ENCODE data around the gene ZMIZ1.

ZMIZ1 gene

DNA sequence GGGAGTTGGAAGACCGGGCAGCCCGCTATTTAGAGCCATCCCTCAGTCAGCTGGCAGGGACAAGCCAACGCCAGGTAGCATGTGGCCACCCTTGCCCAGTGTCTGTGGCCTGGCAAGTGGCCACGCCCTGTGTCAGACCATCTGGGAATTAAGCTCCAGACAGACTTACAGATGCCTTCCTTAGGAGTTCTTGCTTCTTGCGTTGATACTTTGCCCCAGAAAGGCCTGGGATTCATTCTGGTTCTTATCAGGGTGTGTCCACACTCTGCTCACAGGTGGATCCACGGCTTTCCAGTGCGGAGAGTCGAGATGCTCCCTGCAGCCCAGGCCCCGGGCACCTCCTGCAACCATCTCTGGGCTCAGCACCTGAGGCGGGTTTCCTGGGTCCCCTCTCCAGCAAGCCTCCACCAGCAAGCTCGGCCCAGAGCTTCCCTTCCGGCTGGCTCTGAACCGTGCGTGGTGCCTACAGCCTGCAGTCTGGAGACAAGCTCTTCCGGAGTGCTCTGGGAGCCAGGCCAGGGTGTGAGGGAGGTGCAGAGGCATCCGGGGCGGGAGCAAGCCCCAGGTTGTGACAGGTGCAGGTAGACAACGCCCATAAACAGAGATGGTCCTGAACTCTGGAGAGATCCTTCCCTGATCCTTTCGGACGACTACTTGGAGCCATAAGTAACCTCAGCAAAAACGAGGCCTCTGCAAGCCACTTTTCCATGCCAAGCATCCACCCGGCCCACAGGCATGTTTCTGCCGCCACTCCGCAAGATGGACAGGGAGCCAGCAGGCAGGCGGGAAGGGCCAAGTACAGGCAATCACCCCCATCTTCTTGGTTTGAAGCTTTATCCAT, 246.2 kb downstream of the ZMIZ1 start:
- no peak for DNase-seq

DNA sequence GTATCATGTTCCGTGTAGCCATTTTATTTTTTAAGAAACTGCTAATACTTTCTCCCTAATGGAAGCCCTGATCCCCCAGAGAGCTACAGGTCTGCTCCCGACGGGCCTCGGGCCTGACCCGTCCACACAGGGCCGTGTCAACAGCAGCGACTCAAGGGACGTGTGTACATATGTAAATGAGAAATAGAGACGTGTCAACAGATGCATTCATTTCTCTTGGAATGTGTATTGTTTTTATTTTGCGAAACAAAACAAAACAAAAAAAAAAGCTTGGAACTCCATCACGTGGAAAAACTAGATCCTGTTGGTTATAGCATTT, 246.8 kb downstream of the ZMIZ1 start:
- no peak for DNase-seq

DNA sequence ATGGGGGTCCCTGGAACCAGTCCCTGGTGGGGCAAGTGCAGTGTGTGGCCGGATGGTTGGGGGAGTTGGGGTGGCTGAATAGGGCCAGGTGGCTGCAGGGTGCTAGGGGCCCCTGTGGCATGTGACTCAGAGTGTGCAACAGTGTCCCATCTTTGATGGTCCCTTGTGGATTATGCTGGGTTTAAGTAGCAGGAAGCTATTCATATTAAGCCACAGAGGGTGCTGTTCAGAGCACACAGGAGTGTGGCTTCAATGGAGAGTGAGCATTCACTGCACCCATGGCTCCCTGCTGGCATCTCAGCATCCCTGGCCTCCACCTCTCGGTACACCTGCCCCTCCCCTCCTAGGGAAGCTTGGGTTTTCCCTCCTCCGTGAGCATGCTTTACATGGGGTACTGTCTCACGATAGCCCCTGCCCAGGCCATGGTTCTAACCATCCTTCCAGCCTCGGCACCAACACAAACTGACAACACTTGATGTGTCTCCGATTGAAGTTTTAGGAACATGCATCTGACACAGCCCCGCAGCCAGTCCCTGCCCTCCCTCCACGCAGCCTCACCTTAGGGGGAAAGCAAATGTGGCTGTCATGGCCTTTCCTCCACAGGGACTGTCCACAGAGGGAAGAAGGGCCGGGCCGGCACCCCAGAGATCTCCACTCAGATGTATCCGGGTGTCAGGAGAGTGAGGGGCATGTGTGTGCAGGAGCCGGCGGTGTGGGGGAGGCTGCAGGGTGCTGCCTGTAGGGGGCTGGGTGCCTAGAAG, 248.1 kb downstream of the ZMIZ1 start:
- no peak for DNase-seq

DNA sequence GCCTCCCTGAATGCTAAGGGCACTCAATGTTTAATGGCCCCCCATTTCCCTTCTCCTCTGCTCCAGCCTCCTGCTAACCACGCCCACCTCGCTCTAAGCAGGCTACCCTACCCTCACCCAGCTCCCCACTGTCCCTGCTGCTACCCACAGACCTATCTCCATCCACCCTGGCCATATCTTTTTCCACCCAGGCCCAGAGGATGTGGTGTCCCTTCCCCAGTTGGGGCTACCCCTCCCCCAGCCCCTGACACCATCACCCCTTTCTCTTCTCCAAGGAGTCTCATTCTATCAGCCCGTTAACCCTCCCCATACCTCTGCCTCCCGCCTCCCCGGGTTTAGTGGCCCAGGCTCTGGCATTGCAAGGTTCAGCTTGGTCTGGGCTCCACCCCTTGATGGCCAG, 249.6 kb downstream of the ZMIZ1 start:
- DNase-seq = no peak

DNA sequence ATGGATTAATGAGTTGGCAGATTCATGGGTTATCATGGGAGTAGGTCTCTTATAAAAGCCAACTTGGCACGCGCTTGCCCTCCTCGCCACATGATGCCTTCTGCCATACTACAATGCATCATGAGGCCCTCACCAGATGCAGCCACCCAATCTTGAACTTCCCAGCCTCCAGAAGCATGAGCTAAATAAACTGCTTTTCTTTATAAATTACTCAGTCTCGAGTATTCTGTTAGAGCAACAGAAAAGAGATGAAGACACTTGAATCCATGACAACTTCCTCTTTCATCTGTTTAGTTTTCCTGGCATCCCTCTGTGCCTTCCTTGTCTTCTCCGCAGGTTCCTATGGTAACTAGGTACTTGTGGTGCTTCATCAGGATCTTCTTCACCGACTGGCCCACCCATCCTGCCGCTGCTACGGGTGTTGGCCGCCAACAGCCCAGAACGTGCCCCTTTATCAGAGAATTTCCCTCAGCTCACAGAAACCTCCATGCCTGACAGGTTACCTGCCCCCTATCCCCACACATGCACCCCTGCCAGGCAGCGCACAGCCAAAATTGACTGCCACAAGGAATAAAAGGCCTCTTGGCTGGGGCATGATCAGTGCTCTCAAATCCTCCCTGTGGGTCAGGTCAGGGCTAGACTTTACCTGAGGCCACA, 250.5 kb downstream of the ZMIZ1 start:
- no peak for DNase-seq

DNA sequence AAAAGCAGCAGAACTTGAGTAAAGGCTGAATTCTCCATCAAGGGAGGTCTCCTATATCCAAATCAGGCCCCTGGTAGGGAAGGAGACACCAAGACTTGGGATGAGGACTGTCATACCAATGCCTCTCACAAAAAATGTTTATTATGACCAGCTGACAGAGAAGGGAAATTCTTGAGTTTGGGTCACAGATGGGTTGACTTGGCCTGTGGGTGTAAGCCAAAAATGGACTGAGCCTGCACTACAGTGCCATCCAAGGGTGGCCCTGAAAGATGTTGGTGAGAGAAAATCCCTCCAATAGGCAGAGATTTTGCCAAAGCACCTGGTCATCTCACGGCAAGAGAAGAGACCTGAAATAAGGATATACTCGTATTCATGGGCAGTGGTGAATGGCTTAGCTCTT, 251.6 kb downstream of the ZMIZ1 start:
- no peak for DNase-seq

DNA sequence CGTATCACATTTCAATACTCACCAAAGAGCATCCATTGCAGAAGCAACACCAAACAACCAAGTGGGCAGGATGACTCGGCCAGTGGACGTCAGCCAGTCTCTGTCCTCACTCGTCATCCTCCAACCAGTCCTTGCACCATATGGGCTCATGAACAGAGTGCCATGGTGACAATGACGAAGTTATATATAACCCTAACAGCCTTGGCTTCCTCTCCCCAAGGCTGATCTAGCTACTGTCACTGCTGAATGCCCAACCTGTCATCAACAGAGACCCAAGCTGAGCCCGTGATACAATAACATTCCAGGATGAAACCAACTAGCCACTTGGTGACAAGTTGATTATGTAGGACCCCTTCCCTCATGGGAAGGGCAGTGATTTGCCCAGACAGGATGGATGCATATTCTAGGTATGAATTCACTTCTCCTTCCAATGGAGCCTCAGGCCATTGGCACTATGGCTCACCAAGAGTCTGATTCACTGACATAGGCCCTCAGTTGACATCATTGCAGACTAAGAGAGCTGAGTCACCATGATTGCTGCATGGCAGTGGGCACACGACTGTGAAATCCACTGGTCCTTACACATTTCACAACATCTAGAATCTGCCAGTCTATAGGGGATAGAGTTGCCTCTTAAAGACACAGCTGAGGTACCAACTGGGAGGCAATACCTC, 252.2 kb downstream of the ZMIZ1 start:
- no peak for DNase-seq

DNA sequence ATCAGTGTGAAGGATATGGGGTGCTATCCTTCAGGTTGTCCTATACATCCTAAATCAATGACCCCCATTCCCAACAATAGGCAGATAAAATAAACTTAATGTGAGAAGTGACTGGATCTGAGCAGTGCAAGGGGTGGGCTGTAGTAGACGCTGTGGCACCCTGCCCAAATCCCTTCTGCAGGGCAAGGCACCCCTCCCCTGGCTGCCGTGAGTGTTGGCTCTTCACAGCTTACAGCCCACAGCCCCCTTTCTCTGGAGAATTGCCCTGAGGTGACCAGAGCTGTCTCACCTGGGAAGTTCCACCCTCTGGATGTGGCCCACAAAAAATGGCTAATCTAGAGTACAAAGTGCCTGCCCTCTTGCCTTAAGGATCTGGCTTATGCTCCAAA, 252.7 kb downstream of the ZMIZ1 start:
- no peak for DNase-seq

DNA sequence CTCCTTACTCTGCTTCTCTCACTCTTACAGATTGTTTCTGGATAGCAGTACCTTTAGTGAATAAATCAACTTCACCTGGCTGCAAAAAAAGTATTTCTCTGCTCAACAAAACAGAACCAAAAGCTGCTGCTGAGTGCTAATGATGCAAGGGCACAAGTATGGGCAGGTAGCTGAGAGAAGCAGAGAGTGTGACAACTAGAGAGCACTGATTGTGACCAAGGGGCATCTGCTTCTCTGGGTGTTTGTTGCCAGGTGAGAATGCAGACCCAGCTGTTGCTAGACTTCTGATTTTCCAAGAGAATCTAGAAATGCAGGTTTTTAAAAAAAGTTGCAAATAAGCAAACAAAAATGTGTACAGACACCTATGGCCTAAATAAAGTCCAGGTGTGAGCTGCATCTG, 253.2 kb downstream of the ZMIZ1 start:
- DNase-seq = no peak

DNA sequence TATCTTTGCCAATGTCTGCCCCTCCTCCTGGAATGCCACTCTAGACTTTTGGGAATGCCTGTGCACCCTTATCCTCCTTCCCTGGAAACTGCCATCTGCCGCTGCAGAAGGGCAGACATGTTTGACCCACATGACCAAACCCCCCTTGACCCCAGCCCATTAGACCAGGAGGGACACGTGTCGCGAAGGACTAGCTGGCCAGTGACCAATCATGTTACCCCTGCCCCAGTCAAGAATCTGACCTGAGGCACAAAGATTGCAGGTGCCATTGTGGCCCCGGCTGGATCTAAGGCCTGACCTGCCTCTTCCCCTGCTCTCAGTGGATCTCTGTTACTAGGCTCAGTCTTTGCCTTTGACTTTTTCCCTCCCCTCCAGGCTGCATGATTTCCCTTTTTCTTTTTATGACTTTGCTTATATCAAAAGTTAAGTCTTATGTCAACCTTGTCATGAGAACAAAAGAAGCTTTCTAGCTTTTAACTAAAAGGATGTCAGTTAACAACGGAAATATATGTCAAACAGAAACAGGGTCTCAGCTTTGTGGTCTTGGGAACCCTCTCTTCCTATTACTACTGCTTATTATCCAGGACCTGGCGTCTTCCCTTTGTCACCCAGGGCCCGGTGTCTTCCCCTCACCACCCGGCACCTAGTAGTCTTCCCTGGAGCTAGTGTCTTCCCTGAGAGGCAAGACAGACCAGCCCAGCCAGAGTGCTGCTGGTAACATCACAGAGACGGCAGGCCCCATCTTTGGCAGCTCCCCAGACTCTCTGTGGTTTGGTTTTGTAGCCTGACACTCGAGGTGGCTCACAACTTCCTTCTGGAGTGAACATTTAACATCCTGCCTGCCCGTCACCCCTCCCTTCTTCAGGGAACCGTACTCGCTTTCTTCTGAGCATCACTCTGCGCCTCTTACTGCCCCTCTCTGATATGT, 254.1 kb downstream of the ZMIZ1 start:
- peak; percentile 85 for DNase-seq

DNA sequence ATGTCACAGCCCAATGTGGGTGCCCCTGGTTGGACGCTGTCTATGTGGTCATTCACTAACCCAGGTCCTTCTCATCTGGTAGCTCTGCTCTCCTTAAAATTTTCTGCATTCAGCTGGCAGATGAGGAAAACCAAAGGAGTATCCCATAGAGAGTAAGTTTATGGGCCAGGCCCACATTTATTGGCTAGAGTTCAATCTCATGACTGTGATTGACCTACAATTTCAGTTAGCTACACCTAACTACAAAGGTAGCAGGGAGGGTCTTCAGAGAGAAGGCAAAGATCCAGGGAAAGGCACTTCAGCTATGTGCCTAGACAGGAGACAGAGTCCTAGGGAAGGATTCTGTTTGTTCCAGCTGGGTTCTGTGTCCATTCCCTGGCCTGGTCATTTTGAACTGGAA, 254.8 kb downstream of the ZMIZ1 start:
- no peak for DNase-seq

DNA sequence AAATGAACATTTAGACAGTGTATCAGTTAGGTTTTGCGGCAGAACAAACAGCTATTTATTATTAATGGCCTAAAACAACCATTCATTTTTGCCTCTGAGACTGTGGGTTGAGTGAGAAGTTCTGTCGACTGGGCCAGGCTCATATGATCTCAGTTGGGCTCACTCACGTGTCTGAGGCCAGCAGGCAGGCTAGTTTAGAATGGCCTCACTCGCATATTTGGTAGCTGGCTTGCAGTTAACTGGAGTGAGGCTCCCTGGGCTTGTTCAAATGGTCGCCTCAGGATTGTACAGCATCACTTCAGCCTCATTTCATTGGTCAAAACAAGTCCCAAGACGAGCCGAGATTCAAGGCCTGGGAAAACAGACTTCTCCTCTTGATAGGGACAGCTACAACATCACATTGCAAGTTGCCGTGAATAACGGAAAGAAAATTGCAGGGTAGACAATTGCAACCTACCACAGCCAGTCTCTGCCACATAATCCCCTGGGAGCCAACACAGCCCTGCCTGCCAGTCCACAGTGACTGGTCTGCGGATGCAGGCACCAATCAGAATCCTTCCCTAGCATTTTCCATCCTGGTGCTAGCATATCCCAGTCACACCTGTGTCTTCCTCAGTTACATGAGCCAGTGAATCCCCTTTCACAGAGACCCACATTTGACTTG, 255.4 kb downstream of the ZMIZ1 start:
- DNase-seq = no peak

DNA sequence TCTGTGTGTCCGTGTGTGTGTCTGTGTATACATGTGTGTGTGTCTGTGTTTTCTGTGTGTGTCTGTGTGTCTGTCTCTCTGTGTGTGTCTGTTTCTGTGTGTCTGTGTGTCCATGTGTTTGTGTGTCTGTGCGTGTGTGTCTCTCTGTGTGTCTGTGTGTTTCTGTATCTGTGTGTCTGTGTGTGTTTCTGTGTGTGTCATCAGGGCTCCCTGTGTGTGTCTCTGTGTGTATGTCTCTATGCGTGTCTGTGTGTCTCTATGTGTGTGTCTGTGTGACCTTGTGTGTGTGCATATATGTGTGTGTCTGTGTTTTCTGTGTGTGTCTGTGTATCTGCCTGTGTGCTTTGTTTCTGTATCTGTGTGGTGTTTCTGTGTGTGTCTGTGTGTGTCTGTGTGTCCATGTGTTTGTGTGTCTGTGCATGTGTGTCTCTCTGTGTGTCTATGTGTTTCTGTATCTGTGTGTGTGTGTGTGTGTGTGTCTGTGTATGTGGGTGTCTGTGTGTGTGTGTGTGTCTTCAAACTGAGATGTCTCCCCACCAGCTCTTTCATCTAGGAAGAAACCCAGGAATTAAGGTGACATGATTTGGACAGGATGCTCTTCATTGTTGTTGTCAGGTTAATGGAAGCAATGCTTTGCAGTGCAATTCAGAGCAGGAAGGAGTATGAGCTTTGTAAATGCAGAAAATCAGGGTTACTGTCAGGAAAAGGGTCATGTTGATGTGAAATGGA, 257.8 kb downstream of the ZMIZ1 start:
- no peak for DNase-seq

DNA sequence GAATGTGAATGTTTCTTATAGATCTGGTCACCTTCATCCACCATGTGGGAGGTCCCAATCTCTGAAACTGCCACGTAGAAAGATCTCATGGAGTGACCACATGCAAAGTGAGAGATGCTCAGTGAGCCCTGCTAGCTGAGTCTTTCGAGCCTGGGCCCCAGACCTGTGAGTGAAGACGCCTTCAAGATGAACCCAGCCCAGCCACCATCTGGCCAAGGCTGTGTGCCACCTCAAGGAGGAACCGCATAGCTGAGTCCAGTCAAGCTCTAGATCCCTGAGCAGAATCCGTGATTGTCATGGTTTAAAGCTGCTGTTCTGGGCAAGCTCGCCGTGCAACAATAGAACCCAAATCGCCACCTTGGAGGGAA, 258.3 kb downstream of the ZMIZ1 start:
- no peak for DNase-seq

DNA sequence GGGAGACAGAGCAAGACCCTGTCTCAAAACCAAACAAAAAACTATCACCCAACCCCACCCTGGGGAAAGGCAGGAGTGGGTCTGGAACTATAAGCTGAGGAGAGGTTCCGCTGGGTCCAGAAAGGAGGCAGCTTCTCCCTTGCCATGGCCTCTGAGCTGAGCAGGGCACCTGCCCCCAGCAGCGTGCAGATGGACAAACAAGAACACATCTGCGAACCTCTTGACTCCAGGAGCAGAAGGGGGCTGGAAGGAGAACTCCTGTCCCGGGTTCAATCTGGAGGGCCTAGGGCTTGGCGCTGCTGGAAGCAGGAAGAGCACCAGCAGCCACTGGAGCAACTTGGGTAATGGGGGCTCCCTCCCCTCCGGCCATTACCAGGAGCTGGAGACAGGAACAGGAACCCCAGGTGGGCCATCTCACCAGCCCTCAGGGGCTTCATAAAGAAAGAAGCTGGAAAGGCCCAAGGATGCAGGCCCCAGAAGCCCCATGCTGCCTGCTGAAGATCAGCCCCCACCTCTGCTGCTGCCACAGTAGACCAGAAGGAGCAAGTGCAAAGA, 259.5 kb downstream of the ZMIZ1 start:
- DNase-seq = no peak

DNA sequence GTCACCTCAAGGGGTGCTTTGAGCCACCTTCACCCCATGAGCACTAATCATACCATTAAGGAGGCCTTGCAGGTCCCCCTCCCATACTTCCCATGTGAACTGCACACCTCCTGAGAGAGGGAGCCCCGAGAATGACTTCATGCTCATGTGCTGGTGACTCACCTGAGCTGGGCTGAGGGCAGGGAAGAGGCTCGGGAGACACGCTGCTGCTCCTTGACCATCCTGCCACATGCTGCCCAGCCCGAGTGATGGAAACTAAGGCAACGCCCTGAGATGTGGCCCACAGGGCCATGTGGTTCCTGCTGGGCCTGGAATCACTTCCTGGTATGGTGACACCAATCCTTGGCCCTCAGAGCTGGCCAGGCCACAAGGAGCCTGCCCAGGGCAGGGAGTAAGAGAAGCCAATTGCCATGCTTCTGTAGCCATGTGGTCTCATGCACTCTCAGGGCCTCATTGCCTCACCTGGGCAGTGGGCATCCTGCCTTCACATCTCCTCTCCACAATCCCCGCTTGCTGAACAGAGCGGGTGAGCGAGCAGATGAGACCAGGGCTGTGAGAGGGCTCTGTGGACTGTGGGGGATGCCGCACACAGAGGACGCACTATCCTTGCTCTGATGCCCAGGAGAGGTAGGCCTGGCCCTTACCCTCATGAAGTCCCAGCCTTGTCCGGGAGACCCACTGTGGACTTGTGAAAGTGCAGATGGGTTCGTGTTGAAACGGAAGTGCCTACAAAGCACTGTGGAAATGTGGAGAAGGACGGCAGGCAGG, 260.2 kb downstream of the ZMIZ1 start:
- no peak for DNase-seq

DNA sequence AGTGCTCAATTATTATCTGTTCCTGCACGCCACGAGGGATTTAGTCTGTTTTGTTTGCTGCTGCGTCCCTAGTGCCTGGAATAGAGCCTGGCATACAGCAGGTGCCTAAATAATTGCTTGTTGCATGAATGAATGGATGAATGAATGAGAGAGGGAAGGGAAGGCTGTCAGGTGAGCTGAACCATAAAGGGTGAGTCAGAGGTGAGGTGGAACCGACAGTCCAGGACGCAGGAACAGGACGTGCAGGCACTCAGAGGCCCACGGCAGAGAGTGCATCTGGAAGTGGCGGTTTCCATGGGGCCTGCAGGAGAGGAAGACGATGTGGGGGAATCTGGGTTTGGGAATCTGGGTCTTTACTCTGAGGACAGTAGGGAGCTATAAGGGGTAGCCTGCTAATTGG, 260.8 kb downstream of the ZMIZ1 start:
- no peak for DNase-seq

DNA sequence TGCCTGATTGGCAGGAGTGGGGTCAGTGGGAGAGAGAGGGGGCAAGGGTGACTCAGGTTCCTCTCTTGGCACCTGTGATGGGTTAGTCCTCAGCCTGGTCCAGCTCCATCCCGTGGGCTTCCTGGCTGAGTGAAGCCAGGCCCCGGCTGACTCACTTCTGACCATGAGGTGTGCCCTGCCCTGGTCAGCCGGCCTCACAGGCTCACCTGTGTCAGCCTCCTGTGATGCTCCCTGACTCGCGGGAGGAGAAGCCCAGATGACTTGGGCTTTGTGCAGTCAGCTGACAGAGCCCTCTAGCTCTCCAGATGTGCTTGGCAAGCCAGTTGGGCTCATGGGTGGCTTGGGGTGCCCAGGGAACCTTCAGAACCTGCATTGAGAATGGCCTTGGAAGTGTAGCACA, 262.5 kb downstream of the ZMIZ1 start:
- no peak for DNase-seq

DNA sequence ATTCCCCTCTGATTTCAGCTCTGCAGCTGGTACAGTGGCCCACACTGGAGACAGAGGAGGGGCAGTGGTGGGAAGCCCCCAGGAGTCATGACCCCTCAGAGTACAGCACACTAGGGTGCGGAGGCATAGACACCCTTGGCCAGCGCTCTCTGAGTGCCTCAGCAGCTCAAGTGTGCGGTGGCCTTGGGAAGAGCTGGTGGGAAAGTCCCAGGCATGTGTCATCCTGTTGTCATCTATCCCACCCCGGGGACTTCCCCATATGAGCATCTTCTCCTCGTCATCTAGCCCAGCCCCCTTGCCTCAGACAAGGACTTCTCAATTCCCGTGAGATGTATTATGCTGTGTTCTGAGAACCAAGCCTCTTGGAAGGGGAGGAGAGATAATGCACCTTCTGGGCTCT, 262.9 kb downstream of the ZMIZ1 start:
- DNase-seq = no peak
